ENCODE measurements around the gene PCDHGA1. TPM values are rescaled to one million over a fixed set of nuclear protein-coding genes. Genes with fewer than 3 reads are reported as not detected.
"Not testable (repeated sequence)": the region's sequence is repeated elsewhere in the genome, so short reads cannot be mapped to it uniquely, and the experiment has no call there.

The PCDHGA1 gene
- total RNA-seq, 2 donors from 2014 or later, result 0.33 to 0.78 TPM

DNA sequence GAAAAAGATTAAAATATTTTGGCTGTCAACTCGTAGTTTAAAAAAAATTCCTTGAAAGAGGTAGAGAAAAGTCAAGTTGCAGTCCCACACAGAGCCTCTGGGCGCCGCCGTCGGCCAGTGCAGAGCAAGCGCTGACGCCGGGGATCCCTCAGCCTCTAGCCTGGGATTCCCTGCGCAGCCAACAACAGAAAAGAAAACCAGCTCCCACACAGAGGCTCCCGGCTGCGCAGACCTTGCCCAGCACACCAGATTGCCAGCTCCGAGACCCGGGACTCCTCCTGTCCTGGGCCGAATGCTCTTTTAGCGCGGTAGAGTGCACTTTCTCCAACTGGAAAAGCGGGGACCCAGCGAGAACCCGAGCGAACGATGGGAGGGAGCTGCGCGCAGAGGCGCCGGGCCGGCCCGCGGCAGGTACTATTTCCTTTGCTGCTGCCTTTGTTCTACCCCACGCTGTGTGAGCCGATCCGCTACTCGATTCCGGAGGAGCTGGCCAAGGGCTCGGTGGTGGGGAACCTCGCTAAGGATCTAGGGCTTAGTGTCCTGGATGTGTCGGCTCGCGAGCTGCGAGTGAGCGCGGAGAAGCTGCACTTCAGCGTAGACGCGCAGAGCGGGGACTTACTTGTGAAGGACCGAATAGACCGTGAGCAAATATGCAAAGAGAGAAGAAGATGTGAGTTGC is 87.3 kb downstream of the PCDHGA1 start, which contains the start of gene PCDHGB7:
TSS of gene PCDHGB7 (plus strand) at position 184 of the 679 bp plus-strand sequence. CDS start at position 367, 183 bp downstream.
- ATAC-seq (peak; percentile 82), DNase-seq (peak; percentile 54 to 72 (median 66))
- H3K27me3 ChIP-seq; H3K36me3 ChIP-seq (replicated peaks in 1 of 2; ENCODE audit: insufficient read depth in 1 of 2, low read depth in 2 of 2); H3K4me1 ChIP-seq; H3K27ac ChIP-seq: not testable (repeated sequence)
- TF ChIP-seq, protein P1, sequence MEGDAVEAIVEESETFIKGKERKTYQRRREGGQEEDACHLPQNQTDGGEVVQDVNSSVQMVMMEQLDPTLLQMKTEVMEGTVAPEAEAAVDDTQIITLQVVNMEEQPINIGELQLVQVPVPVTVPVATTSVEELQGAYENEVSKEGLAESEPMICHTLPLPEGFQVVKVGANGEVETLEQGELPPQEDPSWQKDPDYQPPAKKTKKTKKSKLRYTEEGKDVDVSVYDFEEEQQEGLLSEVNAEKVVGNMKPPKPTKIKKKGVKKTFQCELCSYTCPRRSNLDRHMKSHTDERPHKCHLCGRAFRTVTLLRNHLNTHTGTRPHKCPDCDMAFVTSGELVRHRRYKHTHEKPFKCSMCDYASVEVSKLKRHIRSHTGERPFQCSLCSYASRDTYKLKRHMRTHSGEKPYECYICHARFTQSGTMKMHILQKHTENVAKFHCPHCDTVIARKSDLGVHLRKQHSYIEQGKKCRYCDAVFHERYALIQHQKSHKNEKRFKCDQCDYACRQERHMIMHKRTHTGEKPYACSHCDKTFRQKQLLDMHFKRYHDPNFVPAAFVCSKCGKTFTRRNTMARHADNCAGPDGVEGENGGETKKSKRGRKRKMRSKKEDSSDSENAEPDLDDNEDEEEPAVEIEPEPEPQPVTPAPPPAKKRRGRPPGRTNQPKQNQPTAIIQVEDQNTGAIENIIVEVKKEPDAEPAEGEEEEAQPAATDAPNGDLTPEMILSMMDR (IDR thresholded peaks at IDR 0.05), result peak in 6 of 7 experiments; percentile 25 to 65 (median 60)
- intact Hi-C loops (cut with DNase I), result loop anchor here (10.0 kb wide), 1 partner anchor 97 kb away; no protein-coding TSS in a partner anchor
- peaks cover 0 to 82% (median 8%) of the 10 kb centered on the region in 3 donors for H3K9me3 ChIP-seq
- WGBS, 2 donors, result 5 to 9% methylated on average over 30 to 47 of the region's 47 CpGs
- peak within 1 kb of the TSS in 1 of 2 donors; percentile 4 for H3K4me3 ChIP-seq

DNA sequence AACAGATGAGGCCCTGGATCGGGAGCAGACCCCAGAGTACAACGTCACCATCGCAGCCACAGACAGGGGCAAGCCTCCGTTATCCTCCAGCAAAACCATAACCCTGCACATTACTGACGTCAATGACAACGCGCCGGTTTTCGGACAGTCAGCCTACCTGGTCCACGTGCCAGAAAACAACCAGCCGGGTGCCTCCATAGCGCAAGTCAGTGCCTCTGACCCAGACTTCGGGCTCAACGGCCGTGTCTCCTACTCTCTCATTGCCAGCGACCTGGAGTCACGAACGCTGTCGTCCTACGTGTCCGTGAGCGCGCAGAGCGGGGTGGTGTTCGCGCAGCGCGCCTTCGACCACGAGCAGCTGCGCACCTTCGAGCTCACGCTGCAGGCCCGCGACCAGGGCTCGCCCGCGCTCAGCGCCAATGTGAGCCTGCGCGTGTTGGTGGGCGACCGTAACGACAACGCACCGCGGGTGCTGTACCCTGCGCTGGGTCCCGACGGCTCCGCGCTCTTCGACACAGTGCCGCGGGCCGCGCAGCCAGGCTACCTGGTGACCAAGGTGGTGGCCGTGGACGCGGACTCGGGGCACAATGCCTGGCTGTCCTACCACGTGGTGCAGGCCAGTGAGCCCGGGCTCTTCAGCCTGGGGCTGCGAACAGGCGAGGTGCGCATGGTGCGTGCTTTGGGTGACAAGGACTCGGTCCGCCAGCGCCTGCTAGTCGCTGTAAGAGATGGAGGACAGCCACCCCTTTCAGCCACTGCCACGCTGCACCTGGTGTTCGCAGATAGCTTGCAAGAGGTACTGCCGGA is 89.0 kb downstream of the PCDHGA1 start:
- intact Hi-C loops (cut with DNase I), result loop anchor here (10.0 kb wide), 1 partner anchor 96 kb away; no protein-coding TSS in a partner anchor
- DNase-seq (no peak), ATAC-seq (no peak)
- 17 to 30% methylated on average over 4 to 74 of the region's 74 CpGs for WGBS, 2 donors
- Histone ChIP-seq H3K9me3 (peaks cover 0 to 76% (median 11%) of the 10 kb centered on the region in 3 donors), H3K36me3 (replicated peaks in 1 of 2; ENCODE audit: insufficient read depth in 1 of 2, low read depth in 2 of 2) (no peaks in the 10 kb centered on the region), H3K4me3 (no peak overlapping the region), H3K4me1 (no peaks in the 10 kb centered on the region), H3K27ac (no peak overlapping the region), H3K27me3 (no peaks in the 10 kb centered on the region)
- TF ChIP-seq POLR2A (IDR thresholded peaks at IDR 0.05), result no peak
- TF ChIP-seq, protein P1 (IDR thresholded peaks at IDR 0.05), result no peak

DNA sequence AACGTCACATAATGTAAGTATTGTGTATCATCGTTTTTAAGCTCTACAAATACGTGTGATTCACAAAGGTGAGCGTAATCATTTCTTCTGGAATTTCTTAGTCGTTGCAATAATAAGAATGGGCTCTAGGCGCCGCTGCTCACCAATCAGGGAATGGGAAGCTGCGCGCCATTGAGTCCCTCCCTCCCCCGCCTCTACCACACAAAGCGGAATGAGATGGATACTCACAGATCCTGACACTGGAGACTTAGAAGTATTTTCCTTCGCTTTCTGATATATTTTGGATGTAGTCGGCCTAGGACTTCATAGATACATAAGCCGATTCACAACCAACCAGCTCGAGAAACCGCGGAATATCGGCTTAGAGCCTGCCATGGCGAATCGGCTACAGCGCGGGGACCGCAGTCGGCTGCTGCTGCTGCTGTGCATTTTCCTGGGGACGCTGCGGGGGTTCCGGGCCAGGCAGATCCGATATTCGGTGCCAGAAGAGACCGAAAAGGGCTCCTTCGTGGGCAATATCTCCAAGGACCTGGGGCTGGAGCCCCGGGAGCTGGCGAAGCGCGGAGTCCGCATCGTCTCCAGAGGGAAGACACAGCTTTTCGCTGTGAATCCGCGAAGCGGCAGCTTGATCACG is 90.7 kb downstream of the PCDHGA1 start, which contains the start of gene PCDHGA11:
TSS of gene PCDHGA11 (plus strand) at position 197 of the 634 bp plus-strand sequence. CDS start at position 374, 177 bp downstream.
- DNase-seq, result peak in 1 of 4 donors; percentile 22
- Histone ChIP-seq H3K36me3 (replicated peaks in 1 of 2; ENCODE audit: insufficient read depth in 1 of 2, low read depth in 2 of 2) (no peaks in the 10 kb centered on the region), H3K4me3 (no peak within 1 kb of the TSS), H3K9me3 (peaks cover 0 to 79% (median 11%) of the 10 kb centered on the region in 3 donors), H3K27ac (no peak within 1 kb of the TSS), H3K27me3 (no peaks in the 10 kb centered on the region), H3K4me1 (no peaks in the 10 kb centered on the region)
- TF ChIP-seq, protein P1 (IDR thresholded peaks at IDR 0.05), result peak in 4 of 7 experiments; percentile 23 to 36 (median 26)
- no peak for TF ChIP-seq POLR2A (IDR thresholded peaks at IDR 0.05)
- no peak for ATAC-seq
- intact Hi-C loops (cut with DNase I), result no loop called here
- 9 to 11% methylated on average over 25 to 42 of the region's 42 CpGs for whole genome bisulfite sequencing, 2 donors

DNA sequence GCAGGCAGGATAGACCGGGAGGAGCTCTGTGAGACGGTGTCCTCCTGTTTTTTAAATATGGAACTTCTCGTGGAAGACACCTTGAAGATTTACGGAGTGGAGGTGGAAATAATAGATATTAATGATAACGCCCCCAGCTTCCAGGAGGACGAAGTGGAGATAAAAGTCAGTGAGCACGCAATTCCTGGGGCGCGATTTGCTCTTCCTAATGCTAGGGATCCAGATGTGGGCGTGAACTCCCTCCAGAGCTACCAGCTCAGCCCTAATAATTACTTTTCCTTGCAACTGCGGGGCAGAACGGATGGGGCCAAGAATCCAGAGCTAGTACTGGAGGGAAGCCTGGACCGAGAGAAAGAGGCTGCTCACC is 91.2 kb downstream of the PCDHGA1 start:
- DNase-seq (no peak), ATAC-seq (no peak)
- 6 to 9% methylated on average over 12 to 13 of the region's 13 CpGs for WGBS, 2 donors
- no peaks in the 10 kb centered on the region for H3K36me3 ChIP-seq (replicated peaks in 1 of 2; ENCODE audit: insufficient read depth in 1 of 2, low read depth in 2 of 2)
- no peak overlapping the region for H3K4me3 ChIP-seq
- H3K27ac ChIP-seq, result no peak overlapping the region
- no peak for TF ChIP-seq POLR2A (IDR thresholded peaks at IDR 0.05)
- TF ChIP-seq, protein P1 (IDR thresholded peaks at IDR 0.05), result no peak
- peaks cover 0 to 84% (median 11%) of the 10 kb centered on the region in 3 donors for H3K9me3 ChIP-seq
- no peaks in the 10 kb centered on the region for H3K27me3 ChIP-seq
- intact Hi-C loops (cut with DNase I), result no loop called here
- no peaks in the 10 kb centered on the region for H3K4me1 ChIP-seq

Measured in body of pancreas (tissue), 4 donors.